Measurements from ENCODE around the gene ASB18. TPM values are rescaled to one million over a fixed set of nuclear protein-coding genes. Genes with fewer than 3 reads are reported as not detected.

Gene ASB18
- total and polyA plus RNA-seq, 2 of the 13 experiments (the other 11 are each of a cell fraction or from before 2014, with no cell fraction given), result not detected

GRCh38 chr2:236156095-236156859 lies 107.9 kb downstream of the ASB18 start (continued):
- no peak for TF ChIP-seq TFDP1 (CRISPR knock-in tag; IDR thresholded peaks at IDR 0.05; ENCODE audit: borderline replicate concordance)
- TF ChIP-seq ZNF687 (CRISPR knock-in tag; IDR thresholded peaks at IDR 0.05), result no peak
- TF ChIP-seq CSRNP2 (CRISPR knock-in tag; conservative IDR thresholded peaks at IDR 0.05; ENCODE audit: low read depth), result no peak
- no peak for TF ChIP-seq HNRNPL (IDR thresholded peaks at IDR 0.05; ENCODE audit: low read depth, low read length)
- no peak for TF ChIP-seq SMYD3 (CRISPR knock-in tag; IDR thresholded peaks at IDR 0.05)
- no peak for TF ChIP-seq MEIS1 (CRISPR knock-in tag; IDR thresholded peaks at IDR 0.05; ENCODE audit: borderline replicate concordance)
